CD4-positive, alpha-beta T cell treated with Interleukin-1 beta for 1 hour (primary cell): ENCODE data around the gene ANKRD2.
"Not testable (repeated sequence)": the region's sequence is repeated elsewhere in the genome, so short reads cannot be mapped to it uniquely, and the experiment has no call there.

Experiments
- DNase-seq, 2 donors: peaks; one replicate each; pipeline ENCODE4 v3.0.0-alpha.2; 2020 to 2022

Gene ANKRD2

GRCh38 chr10:97574374-97575126 is 2.0 kb downstream of the ANKRD2 start:
- no peak for DNase-seq

- no peak for DNase-seq
Observed at GRCh38 chr10:97575127-97575668, 2.6 kb downstream of the ANKRD2 start.

- DNase-seq, result not testable (repeated sequence)
Observed at GRCh38 chr10:97576487-97576886, 3.9 kb downstream of the ANKRD2 start.

GRCh38 chr10:97577701-97578100 is 5.1 kb downstream of the ANKRD2 start:
- DNase-seq, result no peak

- no peak for DNase-seq
Observed at GRCh38 chr10:97578171-97578844, 5.7 kb downstream of the ANKRD2 start.

GRCh38 chr10:97580421-97581367 is 8.1 kb downstream of the ANKRD2 start:
- no peak for DNase-seq

GRCh38 chr10:97582169-97582568 is 9.6 kb downstream of the ANKRD2 start:
- DNase-seq, result no peak

- DNase-seq, result no peak
Observed at GRCh38 chr10:97583476-97583875, 10.9 kb downstream of the ANKRD2 start.

- DNase-seq, result no peak
Observed at GRCh38 chr10:97584060-97584797, 11.7 kb downstream of the ANKRD2 start, which contains the start of gene HOGA1. TSS of gene HOGA1 (plus strand) at chr10:97584389. CDS start at chr10:97584704, 315 bp downstream.

GRCh38 chr10:97584798-97585438 is 12.3 kb downstream of the ANKRD2 start:
- no peak for DNase-seq

- DNase-seq, result no peak
Observed at GRCh38 chr10:97585439-97585811, 12.8 kb downstream of the ANKRD2 start.

GRCh38 chr10:97587183-97587582 is 14.6 kb downstream of the ANKRD2 start:
- no peak for DNase-seq

GRCh38 chr10:97589479-97589878 is 16.9 kb downstream of the ANKRD2 start, which contains the start of gene C10orf62:
TSS of gene C10orf62 (plus strand) at chr10:97589721. CDS start at chr10:97589898, 177 bp downstream.
- DNase-seq, result no peak

- DNase-seq, result peak; percentile 14 to 20
Observed at GRCh38 chr10:97590082-97590747, 17.6 kb downstream of the ANKRD2 start.

- DNase-seq, result no peak
Observed at GRCh38 chr10:97590748-97591495, 18.3 kb downstream of the ANKRD2 start.

GRCh38 chr10:97593421-97593820 is 20.8 kb downstream of the ANKRD2 start:
- no peak for DNase-seq

GRCh38 chr10:97596101-97597082 is 23.8 kb downstream of the ANKRD2 start:
- DNase-seq, result no peak

- DNase-seq, result no peak
Observed at GRCh38 chr10:97597778-97598177, 25.2 kb downstream of the ANKRD2 start.
